SK-N-MC (cell line): ENCODE measurements around the gene DLG2.

Experiments used
- EZH2 ChIP-seq: fragments of 200-600 bp; sonication (generic); IDR thresholded peaks from one replicate; pipeline ENCODE4 v1.6.1; 2017; ENCODE audit warnings: antibody characterized with exemption
- FOXP2 ChIP-seq: optimal IDR thresholded peaks from 2 replicates; pipeline ENCODE3; 2011; ENCODE audit warnings: mild to moderate bottlenecking, moderate library complexity; ENCODE audit not compliant: insufficient read depth; ENCODE audit errors: extremely low read length, control extremely low read depth
- POLR2AphosphoS5 ChIP-seq: IDR thresholded peaks from 2 replicates; pipeline ENCODE4 v1.6.1; 2012; ENCODE audit warnings: mild to moderate bottlenecking, low read depth, low read length, borderline replicate concordance

GRCh38 chr11:84319863-84320262 is 1307.3 kb downstream of the DLG2 start:
- TF ChIP-seq POLR2AphosphoS5 (no peak), EZH2 (no peak), FOXP2 (no peak)
